Mesendoderm (in vitro differentiated cells): ENCODE results near the gene SCFD2.

ENCODE experiments used
- DNase-seq: peaks from one replicate; pipeline ENCODE4 v3.0.0; 2013
- H2AK5ac ChIP-seq: 2 replicates; pipeline ENCODE4 v1.6.1; 2013; ENCODE audit warnings: low read length, inconsistent platforms
- H2BK120ac ChIP-seq: 2 replicates; pipeline ENCODE4 v1.6.1; 2013; ENCODE audit warnings: low read depth, mild to moderate bottlenecking, low read length, moderate library complexity, mixed read lengths
- H2BK15ac ChIP-seq: replicated peaks from 2 replicates; pipeline ENCODE4 v1.6.1; 2013; ENCODE audit warnings: low read depth, mild to moderate bottlenecking, moderate library complexity
- H2BK5ac ChIP-seq: 2 replicates; pipeline ENCODE4 v1.6.1; 2013; ENCODE audit warnings: low read length, inconsistent platforms
- H3K18ac ChIP-seq: 2 replicates; pipeline ENCODE4 v1.6.1; 2013; ENCODE audit warnings: mild to moderate bottlenecking, low read length, mixed read lengths
- H3K23ac ChIP-seq: one replicate; pipeline ENCODE4 v1.6.1; 2013; ENCODE audit warnings: low read length
- H3K27ac ChIP-seq: 2 replicates; pipeline ENCODE4 v1.5.1; 2013; ENCODE audit warnings: low read depth, mild to moderate bottlenecking, inconsistent platforms, low read length, moderate library complexity
- H3K27me3 ChIP-seq: 2 replicates; pipeline ENCODE4 v1.6.1; 2013; ENCODE audit warnings: low read length, control low read depth, mild to moderate bottlenecking, inconsistent platforms; ENCODE audit not compliant: insufficient read depth, poor library complexity
- H3K36me3 ChIP-seq: 2 replicates; pipeline ENCODE4 v1.6.1; 2013; ENCODE audit warnings: low read length, inconsistent platforms; ENCODE audit not compliant: control insufficient read depth, insufficient read depth
- H3K4ac ChIP-seq: one replicate; pipeline ENCODE4 v1.6.1; 2013; ENCODE audit warnings: low read depth, mild to moderate bottlenecking, low read length, moderate library complexity
- H3K4me1 ChIP-seq: 2 replicates; pipeline ENCODE4 v1.6.1; 2013; ENCODE audit warnings: low read depth, low read length, inconsistent platforms; ENCODE audit not compliant: control insufficient read depth
- H3K4me2 ChIP-seq: 2 replicates; pipeline ENCODE4 v1.6.1; 2013; ENCODE audit warnings: low read length
- H3K4me3 ChIP-seq: 2 replicates; pipeline ENCODE4 v1.5.1; 2013; ENCODE audit warnings: mild to moderate bottlenecking, low read length
- H3K56ac ChIP-seq: one replicate; pipeline ENCODE4 v1.6.1; 2013; ENCODE audit warnings: low read length
- H3K79me1 ChIP-seq: 2 replicates; pipeline ENCODE4 v1.6.1; 2013; ENCODE audit warnings: low read length, inconsistent platforms
- H3K79me2 ChIP-seq: 2 replicates; pipeline ENCODE4 v1.6.1; 2013; ENCODE audit warnings: mild to moderate bottlenecking, low read length; ENCODE audit not compliant: control insufficient read depth, insufficient read depth
- H3K9ac ChIP-seq: 2 replicates; pipeline ENCODE4 v1.6.1; 2013; ENCODE audit warnings: low read length, inconsistent platforms
- H4K5ac ChIP-seq: one replicate; pipeline ENCODE4 v1.6.1; 2013; ENCODE audit warnings: low read length
- H4K8ac ChIP-seq: one replicate; pipeline ENCODE4 v1.6.1; 2013; ENCODE audit warnings: low read depth, mild to moderate bottlenecking, control low read depth, low read length, moderate library complexity
- WGBS: extraction: QIAGEN DNeasy Blood & Tissue Kit; methylation state at CpG from one replicate; pipeline ENCODE4 v1.1.7; 2013; ENCODE audit warnings: low lambda C conversion rate, missing lambda C conversion rate; ENCODE audit not compliant: insufficient coverage; ENCODE audit errors: extremely low coverage; 5-methylcytosine and 5-hydroxymethylcytosine counted together

SCFD2 gene

DNA sequence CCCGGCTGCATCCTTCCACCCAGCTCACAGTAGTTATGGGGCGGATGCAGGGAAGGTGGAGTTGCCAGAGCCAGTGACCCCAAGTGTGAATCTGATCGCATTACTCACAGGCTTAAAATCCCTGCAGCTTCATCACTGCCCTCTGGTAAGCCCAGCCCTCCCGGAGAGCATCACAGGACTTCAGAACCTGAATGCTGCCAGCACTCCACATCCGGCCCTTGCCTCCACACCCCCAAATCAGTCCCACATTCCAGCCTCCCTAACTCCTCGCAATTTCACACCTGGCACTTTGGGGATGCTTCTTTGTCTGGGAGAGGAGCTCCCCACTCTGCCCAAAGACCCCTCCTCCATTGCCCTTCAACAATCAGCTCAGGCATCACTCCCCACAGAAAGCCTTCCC lies 488.2 kb downstream of the SCFD2 start:
- Histone ChIP-seq H3K18ac (no peak overlapping the region), H2BK120ac (no peak overlapping the region), H3K4ac (no peak overlapping the region), H3K79me2 (no peaks in the 10 kb centered on the region), H3K23ac (no peak overlapping the region), H3K27me3 (no peaks in the 10 kb centered on the region), H2AK5ac (no peak overlapping the region), H2BK15ac (no peak overlapping the region), H3K4me1 (peaks cover 19% of the 10 kb centered on the region), H3K4me3 (no peak overlapping the region), H3K4me2 (no peak overlapping the region), H3K79me1 (no peaks in the 10 kb centered on the region), H3K9ac (no peak overlapping the region), H3K27ac (no peak overlapping the region), H4K8ac (no peak overlapping the region), H4K5ac (no peak overlapping the region), H2BK5ac (no peak overlapping the region), H3K56ac (no peak overlapping the region), H3K36me3 (no peaks in the 10 kb centered on the region)
- no CpG with 5 or more reads among the region's 6 CpGs for WGBS
- DNase-seq, result peak; percentile 91

DNA sequence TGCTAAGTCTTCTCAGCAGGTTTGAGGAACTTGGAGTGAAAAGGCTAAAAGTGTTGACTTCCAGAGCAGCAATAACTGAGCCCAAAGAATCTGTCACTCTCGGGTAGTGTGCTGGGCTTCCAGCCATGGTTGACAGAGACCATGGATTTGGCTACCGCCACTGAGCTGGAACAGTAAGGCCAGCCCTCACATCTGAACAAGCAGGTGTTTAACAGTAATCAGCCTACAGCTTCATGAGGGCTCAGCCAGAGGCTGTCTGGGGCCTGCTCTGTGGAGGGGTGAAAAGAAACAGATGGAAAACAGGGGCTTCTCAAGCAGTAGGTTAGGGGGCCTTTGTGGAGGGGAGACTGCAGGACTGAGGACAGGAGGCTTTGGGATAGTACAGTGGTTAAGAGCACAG lies 488.8 kb downstream of the SCFD2 start:
- Histone ChIP-seq H3K36me3 (no peaks in the 10 kb centered on the region), H3K4me1 (peaks cover 18% of the 10 kb centered on the region), H3K27me3 (no peaks in the 10 kb centered on the region), H3K18ac (peak overlapping the region; percentile 53), H2BK120ac (no peak overlapping the region), H4K8ac (no peak overlapping the region), H3K27ac (no peak overlapping the region), H2AK5ac (no peak overlapping the region), H3K9ac (no peak overlapping the region), H3K79me2 (no peaks in the 10 kb centered on the region), H3K23ac (no peak overlapping the region), H3K56ac (no peak overlapping the region), H3K4ac (no peak overlapping the region), H3K4me3 (no peak overlapping the region), H3K79me1 (no peaks in the 10 kb centered on the region), H4K5ac (no peak overlapping the region), H2BK15ac (no peak overlapping the region), H3K4me2 (no peak overlapping the region), H2BK5ac (no peak overlapping the region)
- no peak for DNase-seq
- WGBS, result no CpG with 5 or more reads among the region's 2 CpGs

DNA sequence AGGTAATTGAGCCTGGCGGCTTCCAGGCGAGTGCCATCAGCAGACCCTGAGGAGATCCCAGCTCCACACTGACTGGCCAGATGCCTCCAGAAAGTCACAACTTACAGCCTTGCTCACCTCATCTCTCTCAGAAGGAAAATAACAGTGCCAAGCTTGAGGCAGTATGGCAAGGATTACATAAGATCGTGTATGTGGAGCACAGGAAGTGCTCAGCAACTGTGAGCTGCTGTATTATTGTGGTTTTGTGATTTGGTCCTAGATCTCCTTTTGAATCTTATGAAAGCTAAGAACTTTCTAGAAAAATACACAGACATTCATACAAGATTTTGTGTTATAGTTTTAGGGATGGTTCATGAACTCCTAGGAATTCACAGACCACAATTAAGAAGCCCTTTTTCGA lies 489.8 kb downstream of the SCFD2 start:
- Histone ChIP-seq H2BK120ac (no peak overlapping the region), H3K27me3 (no peaks in the 10 kb centered on the region), H3K56ac (peak overlapping the region; percentile 32), H2AK5ac (peak overlapping the region; percentile 81), H3K23ac (no peak overlapping the region), H3K4ac (no peak overlapping the region), H3K79me2 (no peaks in the 10 kb centered on the region), H3K9ac (no peak overlapping the region), H4K5ac (no peak overlapping the region), H3K4me1 (peaks cover 14% of the 10 kb centered on the region), H3K79me1 (no peaks in the 10 kb centered on the region), H3K36me3 (no peaks in the 10 kb centered on the region), H3K18ac (no peak overlapping the region), H4K8ac (no peak overlapping the region), H3K4me3 (no peak overlapping the region), H2BK15ac (no peak overlapping the region), H2BK5ac (no peak overlapping the region), H3K4me2 (no peak overlapping the region), H3K27ac (no peak overlapping the region)
- no CpG with 5 or more reads among the region's 4 CpGs for WGBS
- DNase-seq, result no peak

DNA sequence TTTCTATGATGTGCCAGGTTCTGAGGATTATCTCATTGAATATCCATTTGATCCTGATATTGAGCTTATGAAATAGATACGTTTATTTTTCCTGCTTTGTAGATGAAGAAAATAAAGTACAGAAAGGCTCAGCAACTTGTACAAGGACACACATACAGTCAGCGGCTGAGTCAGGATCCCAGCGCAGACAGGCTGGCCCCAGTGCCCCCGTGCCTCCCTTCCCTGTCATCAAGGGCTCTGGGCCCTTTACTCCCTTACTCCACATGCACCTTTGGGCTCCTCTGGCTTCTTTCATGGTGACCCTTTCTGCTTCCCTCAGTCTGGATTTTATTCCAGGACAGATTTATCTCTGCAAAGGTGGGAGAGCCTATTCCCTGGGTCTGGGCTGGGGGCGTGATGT lies 490.9 kb downstream of the SCFD2 start:
- Histone ChIP-seq H3K27ac (no peak overlapping the region), H3K4me1 (peaks cover 14% of the 10 kb centered on the region), H3K4me2 (no peak overlapping the region), H2BK120ac (no peak overlapping the region), H3K4ac (no peak overlapping the region), H3K79me1 (no peaks in the 10 kb centered on the region), H3K4me3 (no peak overlapping the region), H3K79me2 (no peaks in the 10 kb centered on the region), H3K9ac (no peak overlapping the region), H3K18ac (no peak overlapping the region), H2BK15ac (no peak overlapping the region), H2AK5ac (no peak overlapping the region), H3K56ac (no peak overlapping the region), H4K8ac (no peak overlapping the region), H3K27me3 (no peaks in the 10 kb centered on the region), H4K5ac (no peak overlapping the region), H2BK5ac (no peak overlapping the region), H3K23ac (no peak overlapping the region), H3K36me3 (no peaks in the 10 kb centered on the region)
- no CpG with 5 or more reads among the region's 5 CpGs for WGBS
- DNase-seq, result no peak

DNA sequence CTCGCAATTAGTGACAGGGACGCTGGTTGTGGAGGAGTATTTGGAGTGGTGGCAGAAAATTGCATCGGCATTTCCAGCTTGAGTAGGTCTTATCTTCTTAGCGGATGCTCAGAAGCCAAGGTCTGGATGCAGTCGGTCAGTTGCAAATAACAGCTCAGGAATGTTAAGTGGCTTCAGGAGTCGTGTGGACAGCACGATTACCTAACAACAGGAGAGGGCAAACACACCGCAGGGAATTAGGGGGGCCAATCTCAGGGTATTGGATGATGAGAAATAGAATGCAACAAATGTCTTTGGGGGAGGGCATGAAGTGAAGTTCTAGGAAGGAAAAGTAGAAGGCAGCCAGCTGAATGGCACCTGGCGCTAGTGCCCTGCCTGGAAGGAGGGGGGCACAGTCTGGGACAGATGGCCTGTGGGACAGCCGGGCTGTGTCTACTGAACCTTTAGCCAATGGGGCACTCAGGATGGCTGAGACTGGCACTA lies 492.0 kb downstream of the SCFD2 start:
- H3K79me1 ChIP-seq, result no peaks in the 10 kb centered on the region
- H2BK120ac ChIP-seq, result no peak overlapping the region
- H3K4me2 ChIP-seq, result no peak overlapping the region
- no peak overlapping the region for H2AK5ac ChIP-seq
- H3K18ac ChIP-seq, result no peak overlapping the region
- H4K8ac ChIP-seq, result no peak overlapping the region
- no peaks in the 10 kb centered on the region for H3K27me3 ChIP-seq
- H4K5ac ChIP-seq, result no peak overlapping the region
- no peaks in the 10 kb centered on the region for H3K36me3 ChIP-seq
- H3K23ac ChIP-seq, result no peak overlapping the region
- peak overlapping the region; percentile 21 for H3K27ac ChIP-seq
- DNase-seq, result peak; percentile 98
- H2BK5ac ChIP-seq, result no peak overlapping the region
- no peak overlapping the region for H3K4ac ChIP-seq
- H2BK15ac ChIP-seq, result no peak overlapping the region
- no CpG with 5 or more reads among the region's 10 CpGs for WGBS
- peaks cover 14% of the 10 kb centered on the region for H3K4me1 ChIP-seq
- H3K79me2 ChIP-seq, result no peaks in the 10 kb centered on the region
- H3K4me3 ChIP-seq, result no peak overlapping the region
- H3K9ac ChIP-seq, result no peak overlapping the region
- H3K56ac ChIP-seq, result no peak overlapping the region

DNA sequence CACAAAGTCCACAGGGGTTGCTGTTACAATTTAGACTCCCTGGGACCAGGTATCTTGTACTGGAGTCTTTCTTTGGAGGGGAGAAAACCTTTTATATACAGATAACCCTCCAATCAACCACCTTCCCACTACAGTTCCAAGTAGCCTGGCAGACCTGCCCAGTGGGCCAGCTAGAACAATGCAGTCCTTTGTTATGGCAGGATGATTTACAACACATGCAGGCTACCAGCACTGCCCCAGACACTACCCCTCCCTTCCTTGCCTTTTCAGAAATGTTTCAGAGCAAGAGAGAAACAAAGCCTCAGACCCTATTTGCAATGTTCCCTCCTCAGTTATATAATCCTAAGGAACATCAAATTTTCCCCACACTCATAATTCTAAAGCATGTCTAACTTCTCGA lies 492.7 kb downstream of the SCFD2 start:
- Histone ChIP-seq H3K36me3 (no peaks in the 10 kb centered on the region), H2BK120ac (no peak overlapping the region), H2BK15ac (no peak overlapping the region), H3K4me1 (peaks cover 14% of the 10 kb centered on the region), H3K79me1 (no peaks in the 10 kb centered on the region), H3K27ac (peak overlapping the region; percentile 21), H3K4me2 (no peak overlapping the region), H3K4ac (no peak overlapping the region), H4K5ac (no peak overlapping the region), H3K23ac (no peak overlapping the region), H3K79me2 (no peaks in the 10 kb centered on the region), H3K18ac (no peak overlapping the region), H3K56ac (no peak overlapping the region), H3K4me3 (no peak overlapping the region), H3K27me3 (no peaks in the 10 kb centered on the region), H4K8ac (no peak overlapping the region), H2AK5ac (no peak overlapping the region), H3K9ac (no peak overlapping the region), H2BK5ac (no peak overlapping the region)
- no CpG with 5 or more reads among the region's 1 CpG for WGBS
- peak; percentile 48 for DNase-seq
